NCI-H345 (cell line): ENCODE results near the gene LRRFIP1.

ENCODE experiments used
- DNase-seq: peaks from one replicate; lab custom pipeline; 2025; lab: John Stamatoyannopoulos, UW

LRRFIP1 gene

DNA sequence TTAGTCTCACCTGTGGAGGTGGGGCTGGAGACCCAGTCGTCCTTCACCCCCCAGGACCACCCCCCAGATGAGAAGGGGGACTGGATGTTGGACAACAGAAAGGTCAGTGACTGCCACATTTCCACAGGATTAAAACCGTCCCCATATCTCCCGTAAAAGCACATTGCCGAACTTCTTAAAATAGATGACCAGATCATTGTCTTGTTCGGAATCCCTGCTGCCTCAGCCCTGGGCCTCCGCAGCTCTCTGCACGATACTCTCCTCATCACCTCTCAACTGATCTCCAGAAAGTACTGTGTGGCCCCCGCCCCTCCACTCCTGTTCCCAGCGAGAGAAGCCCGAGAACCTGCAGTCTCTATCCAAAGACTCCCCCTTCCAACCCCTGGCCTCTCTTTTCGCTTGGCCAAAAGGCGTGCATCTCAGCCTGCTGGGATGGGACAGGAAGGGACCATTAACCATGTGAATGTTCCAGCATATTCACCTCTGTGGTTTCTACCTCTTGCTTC, 13.2 kb downstream of the LRRFIP1 start:
- no peak for DNase-seq

DNA sequence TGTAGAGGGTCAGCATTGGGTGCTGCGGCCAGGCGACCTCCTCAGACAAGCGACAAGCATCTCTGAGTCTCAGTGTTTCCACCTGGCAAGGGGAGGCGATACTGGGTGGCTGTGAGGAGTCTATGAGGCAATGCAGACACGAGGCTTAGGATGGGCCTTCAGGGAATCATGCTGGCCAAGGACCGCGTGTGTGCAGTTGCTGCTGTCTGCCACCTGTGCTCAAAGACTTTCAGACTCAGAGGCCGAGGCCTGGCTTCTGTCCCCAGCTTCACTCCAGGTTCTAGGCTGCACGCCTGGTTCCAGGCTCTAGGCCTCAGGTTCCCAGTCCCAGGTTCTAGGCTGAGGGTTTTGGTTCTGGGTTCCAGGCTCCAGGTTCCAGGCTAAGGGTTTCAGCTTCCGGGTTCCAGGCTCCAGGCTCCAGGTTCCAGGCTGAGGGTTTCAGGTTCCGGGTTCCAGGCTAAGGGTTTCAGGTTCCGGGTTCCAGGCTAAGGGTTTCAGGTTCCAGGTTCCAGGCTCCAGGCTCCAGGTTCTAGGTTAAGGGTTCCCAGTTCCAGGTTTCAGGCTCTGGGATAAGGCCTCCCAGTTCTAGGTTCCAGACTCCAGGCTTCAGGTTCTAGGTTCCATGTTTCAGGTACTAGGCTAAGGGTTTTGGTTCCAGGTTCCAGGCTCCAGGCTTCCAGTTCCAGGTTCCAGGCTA, 14.8 kb downstream of the LRRFIP1 start:
- DNase-seq = no peak

DNA sequence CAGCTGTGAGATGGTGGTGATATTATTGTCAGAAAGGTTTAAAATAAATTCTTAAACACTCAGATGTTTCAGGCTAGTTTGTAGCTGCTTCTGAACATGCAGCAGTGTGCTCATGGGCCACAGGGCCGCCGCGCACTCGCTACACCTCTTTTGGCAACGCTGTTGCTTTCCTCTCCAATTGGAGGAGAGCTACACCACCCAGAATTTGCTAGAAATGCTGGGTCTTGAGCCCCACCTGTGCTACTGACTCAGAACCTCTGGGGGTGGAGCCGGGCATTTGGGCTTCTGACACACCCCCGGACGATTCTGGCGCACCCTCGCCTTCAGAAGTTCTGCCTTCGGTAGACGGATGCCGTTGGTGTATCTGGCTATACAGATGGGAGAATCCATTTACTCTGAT, 15.7 kb downstream of the LRRFIP1 start:
- DNase-seq = no peak

DNA sequence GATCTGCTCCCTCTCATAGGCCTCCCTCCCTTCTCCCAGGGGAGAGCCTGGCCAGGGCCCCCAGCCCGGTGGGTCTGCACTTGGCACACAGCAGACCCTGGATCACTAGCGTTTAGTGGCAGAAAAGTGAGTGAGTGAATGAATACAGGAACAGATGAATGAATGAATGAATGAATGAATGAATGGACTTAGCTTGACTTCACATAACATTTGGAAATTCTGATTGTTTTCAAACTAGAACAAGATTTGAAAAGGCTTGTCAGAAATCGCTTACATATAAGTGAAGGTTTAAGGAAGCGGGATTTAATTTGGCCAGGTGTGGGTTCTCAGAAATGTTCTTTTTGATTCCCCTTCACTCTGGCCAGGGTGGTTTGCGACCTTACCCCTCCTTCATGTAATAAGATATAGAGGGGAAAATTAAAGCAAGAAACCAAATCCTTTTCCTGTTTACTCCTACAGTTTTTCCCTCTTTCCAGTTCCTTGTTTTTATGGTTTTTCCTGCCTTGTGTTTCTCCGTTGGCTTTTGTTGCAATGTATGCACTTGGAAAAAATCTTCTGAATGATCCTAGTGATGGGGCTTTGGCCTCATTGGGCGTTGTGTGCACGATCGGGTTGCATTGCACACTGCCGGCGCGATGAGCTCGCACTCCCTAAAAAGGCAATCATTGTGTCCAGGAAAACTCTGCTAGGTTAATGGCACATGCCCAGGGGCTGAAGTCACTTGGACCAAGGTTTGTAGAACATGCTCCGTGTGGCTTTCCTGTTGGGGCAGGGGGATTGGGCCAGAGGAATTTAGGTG, 16.4 kb downstream of the LRRFIP1 start:
- DNase-seq = no peak

DNA sequence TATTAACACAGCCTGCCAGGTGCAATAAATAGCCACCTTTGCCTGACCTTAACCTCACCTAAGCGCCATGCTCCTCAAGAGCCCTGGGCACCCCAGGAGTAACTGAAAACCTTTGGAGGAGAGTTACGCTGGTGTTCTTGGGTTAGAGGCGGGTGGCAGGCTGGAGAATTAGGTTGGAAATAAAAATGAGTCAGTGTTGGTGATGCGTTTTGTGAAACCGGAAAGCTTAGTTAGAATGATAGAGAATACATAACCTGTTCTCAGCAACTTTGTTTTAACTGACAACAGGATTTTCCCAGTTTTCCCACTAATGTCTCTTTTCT, 17.0 kb downstream of the LRRFIP1 start:
- no peak for DNase-seq

DNA sequence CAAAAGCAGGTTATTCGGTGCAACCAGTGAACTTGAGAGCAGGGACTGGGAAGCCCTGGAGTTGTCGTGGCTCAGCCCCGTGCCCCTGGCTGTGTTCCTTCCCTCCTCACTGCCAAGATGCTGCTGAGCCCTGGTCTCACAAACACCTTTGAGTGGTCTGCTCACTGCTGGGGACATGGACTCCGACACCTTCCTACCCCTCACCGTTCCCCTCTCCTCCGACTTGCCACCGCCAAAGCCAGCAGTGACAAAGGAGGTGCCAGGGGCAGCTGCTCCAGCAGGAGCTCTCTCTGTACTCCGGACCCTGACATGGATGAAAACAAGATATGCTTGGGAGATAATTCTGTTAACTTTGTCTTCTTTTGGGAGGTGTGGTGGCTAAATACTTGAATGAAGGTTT, 17.9 kb downstream of the LRRFIP1 start:
- no peak for DNase-seq

DNA sequence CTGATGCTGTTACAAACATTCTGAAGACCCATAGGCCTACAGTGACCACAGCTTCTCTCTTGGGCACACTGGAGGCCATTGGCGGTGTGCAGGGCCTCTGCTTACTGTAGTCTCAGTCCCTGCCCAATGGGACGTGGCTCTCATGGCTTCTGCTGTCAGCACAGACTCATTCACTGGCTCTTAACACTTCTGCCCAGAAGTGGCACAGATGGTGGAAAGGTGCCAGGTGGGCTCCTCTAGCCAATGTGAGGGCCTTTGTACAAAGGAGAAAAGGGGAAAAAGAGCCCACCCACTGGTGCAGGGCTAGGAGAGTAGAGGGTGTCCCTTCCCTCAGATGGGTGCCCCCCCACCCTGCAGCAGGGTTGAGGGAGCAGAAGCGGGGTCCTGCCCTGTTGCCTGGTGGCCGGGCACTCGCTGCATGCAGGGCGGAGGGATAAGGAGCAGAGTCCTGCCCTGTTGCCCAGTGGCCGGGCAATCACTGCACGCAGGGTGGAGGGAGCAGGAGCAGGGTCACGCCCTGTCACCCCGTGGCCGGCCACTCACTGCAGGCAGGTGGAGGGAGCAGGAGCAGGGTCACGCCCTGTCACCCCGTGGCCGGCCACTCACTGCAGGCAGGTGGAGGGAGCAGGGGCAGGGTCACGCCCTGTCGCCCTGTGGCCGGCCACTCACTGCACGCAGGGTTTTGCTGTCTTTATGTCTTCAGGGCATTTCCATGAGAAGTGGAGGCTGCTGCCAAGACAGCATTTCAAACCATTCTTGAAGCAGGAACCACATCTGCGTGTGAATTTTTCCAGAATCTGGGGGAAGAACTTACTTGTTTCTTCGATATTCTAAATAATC, 20.0 kb downstream of the LRRFIP1 start:
- DNase-seq = no peak

DNA sequence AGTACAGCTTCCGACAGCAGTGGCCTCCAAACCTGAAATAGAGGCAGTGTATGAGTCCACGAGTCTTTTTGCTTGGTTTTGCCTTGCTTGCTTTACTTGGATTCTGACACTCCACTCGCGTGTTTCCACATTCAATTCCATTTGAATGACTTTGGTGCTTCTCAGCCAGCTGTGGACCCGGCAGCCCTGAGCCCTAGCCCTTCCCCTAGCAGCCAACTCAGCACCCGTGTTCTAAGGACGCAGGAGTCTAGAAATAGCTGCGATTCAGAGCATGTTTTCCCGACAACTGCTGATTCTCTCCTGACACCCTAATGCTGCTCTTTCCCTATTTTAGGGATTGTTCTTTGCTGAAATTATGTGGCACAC, 20.6 kb downstream of the LRRFIP1 start:
- no peak for DNase-seq

DNA sequence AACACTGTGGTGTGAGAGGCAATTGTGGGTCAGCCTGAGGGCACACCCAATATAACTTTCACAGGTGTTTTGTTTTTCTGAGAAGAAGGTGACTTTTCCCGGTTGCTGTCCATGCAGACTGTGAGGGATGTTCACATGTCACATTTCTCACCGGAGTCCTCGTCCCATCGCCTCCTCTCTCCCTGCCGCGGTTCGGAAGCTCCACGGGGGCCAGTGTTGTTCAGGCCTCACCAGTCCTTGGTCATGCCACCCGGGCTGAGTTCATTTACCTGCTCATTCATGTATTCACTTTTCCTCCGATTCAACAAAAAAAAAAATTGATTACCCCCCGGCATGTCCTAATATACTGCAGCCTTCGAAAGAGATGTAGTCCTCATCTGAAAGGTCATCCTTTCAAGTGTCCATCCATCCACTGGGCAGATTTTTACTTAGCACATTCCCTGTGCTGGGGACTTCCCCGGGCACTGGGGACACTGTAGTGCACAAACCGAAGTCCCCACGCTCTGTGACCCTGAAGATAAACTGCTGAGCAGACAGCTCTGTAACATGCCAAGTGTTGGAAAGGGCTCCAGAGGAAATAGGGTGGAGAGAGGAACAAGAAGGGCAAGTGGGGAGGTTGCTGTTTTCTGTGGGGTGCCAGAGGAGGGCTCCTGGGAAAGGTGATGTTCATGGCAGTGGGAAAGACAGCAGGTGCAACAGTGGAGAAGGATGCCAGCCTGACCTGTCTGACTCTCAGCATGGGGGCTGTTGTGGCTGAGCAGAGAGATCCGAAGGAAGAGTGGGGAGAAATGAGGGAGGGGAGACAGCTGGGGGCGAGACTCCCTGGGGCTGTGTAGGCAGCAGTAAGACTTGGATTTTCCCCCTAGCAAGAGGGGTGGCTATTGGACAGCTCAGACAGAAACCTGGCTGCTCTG, 22.4 kb downstream of the LRRFIP1 start:
- DNase-seq = no peak

DNA sequence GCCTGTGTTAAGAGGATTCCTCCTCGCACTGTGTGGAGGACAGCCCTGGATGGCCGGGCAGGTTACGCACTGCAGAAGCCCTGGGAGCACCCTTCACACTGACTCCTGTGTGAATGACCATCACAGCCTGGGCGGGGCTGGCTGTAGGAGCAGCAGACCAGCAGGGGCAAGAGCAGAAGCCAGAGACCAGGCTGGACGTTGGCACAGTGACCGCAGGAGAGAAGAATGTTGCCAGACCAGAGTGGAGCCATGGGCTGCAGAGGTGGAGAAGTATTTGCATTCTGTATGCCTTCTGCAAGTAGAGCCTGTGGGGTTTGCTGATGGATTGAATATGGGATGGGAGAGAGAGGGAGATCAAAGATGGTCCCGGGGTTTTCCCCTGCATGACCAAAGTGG, 23.1 kb downstream of the LRRFIP1 start:
- no peak for DNase-seq

DNA sequence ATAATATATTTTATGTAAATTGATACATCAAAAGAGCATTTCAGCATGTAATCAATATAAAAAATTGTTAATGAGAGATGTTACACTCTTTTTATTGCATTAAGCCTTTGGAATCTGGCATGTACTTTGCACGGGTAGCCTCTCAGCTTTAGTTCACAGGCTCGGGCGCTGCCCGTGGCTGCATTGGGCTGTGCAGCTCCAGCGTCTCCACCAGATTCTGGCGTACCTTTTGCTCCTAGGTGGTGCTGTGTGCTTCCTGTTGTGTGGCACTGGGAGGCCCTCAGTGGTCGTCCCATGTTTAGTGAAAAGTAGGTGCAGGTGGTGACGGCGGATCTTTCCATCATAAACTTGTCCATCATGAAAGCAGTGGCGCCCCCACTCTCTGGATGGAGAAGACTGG, 24.4 kb downstream of the LRRFIP1 start:
- no peak for DNase-seq

DNA sequence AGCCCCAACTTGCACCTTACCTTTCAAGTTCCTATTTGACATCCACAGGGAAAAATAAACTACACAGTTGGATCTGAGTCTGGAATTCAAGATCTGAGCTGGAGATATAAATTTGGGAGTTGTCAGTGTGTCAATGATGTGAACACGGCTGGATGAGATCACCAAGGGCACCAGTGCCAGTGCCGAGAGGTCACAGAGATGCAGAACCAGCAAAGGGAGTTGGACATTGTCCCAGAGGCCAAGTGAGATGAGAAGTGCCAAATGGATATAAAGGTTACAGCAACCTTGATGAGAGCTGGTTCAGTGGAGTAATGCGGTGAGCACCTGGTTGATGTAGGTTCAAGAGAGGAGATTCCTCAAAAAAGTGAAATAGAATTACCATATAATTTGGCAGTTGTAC, 24.8 kb downstream of the LRRFIP1 start:
- DNase-seq = no peak

DNA sequence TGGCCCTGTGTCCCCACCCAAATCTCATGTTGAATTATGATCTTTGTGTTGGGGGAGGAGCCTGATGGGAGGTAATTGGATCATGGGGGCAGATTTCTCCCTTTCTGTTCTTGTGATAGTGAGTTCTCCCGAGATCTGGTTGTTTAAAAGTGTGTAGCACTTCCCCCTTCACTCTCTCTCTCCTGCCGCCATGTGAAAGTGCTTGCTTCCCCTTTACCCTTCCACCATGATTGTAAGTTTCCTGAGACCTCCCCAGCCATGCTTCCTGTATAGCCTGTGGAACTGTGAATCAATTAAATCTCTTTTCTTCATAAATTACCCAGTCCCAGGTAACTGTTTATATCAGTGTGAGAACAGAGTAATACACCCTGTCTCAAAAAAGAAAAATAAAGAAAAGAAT, 25.5 kb downstream of the LRRFIP1 start:
- DNase-seq = no peak

DNA sequence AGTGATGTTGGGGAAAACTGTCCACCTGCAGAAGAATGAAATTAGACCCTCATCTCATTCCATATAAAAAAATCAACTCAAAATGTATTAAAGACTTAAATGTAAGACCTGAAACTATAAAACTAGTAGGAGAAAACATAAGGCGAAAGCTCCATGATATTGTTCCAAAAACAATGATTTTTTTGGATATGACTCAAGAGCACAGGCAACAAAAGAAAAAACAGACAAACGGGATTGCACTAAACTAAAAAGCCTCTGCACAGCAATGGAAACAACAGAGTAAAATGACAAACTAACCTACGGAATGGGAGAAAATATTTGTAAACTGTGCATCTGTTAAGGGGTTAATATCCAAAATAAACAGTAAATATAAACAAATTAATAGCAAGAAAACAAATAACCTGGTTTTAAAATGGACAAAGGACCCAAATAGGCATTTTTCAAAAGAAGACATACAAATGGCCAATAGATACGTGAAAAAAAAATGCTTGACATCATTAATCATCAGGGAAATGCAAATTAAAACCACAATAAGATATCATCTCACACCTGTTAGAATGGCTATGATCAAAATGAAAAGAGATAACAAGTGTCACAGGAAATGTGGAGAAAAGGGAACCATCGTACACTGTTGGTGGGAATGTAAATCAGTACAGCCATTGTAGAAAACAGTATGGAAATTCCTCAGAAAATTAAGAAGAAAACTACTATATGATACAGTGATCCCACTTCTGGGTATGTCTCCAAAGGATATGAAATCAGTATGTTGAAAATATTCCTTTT, 26.6 kb downstream of the LRRFIP1 start:
- DNase-seq = no peak

DNA sequence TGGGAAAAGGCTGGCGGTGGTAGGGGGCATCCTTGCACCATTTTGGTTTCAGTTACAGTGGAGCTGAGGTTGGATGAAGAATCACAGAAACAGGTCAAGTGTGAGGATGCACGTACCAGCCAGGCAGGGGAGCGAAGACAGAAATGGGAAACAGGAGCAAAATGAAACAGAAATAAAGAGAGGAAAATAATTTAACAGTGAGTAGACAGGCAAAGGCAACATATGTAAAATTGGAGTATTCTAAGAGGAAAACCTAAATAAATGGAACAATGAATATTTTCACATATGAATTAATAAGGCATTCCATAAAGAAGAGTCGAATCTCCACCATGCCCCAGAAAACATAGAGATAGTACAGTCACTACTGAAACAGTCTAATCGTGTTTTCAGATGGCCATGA, 29.7 kb downstream of the LRRFIP1 start:
- DNase-seq = no peak

DNA sequence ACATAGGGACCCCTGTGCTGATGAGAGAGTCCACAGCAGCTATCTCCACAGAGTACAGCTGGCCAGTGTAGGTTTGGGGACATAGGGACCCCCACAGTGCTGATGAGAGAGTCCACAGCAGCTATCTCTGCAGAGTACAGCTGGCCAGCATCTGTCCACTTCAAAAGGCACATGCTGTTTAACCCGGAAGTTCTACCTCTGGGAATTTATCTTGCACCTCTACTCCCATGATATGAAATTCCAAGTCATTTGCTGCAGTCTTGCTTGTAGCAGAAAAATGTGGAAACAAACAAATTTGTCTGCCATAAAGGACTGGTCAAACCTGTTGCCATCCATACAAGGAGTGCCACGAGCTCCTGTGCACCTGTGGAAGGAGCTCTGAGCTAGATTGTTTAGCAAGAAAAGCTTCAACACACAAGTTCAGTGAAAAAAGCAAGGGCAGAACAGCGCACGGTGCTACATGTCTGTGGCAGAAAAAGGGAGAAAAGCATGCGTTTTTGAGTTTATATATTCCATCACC, 33.1 kb downstream of the LRRFIP1 start:
- no peak for DNase-seq

DNA sequence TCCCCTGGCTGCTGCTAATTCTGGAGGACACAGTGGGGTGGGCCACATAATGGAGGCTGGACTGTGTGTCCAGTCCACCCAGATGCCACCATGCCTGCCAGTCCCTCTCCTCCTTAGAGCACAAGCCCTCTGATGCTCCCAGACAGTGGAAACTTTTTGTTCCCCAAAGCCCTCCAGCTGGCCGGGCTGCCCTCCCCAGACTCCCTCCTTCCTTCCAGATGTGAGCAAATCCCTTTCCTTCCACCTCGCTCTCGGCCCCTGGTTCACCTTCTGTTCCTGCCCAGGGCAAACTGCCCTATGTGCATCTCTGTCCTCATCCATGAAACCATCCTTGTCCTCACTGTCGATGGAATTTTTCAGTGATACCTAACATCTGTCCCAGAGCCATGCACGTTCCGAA, 33.9 kb downstream of the LRRFIP1 start:
- no peak for DNase-seq

DNA sequence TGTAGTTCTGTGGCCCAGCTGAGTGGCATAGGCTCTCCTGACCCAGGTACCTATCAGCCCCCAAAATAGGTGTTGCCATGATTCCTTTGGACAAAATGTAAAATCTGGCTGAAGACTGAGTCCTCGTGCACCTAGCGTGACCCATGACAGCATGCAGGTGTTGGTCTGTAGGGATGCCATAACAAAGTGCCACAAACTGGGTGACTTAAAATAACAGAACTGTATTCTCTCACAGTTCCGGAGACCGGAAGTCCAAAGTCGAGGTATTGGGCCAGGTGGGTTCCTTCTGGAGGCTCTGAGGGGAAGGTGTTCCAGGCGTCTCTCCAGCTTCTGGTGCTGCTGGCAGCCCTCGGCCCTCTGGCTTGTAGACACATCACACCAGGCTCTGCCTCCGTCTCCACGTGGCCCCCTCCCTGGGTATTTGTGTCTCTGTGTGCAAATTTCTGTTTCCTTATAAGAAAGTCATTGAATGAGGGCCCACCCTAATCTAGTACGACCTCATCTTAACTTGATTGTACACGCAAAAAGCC, 34.5 kb downstream of the LRRFIP1 start:
- no peak for DNase-seq

DNA sequence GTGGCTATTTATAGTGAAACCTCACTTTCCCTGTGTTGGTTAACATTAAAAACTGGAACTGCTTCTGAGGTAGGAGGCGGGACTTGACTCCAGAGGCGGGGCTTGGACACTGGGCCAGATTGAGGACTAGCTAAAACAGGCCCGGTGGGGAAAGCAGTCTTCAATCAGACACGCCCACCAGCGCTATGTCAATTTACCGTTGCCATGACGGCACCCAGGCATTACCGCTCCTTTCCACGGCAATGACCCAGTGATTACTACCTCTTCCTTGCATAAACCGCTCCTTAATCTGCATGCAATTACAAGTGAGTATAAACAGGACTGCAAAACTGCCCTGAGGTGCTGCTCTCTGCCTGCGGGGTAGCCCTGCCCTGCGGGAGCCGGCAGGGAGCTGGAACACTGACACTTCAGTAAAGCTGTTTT, 35.3 kb downstream of the LRRFIP1 start:
- DNase-seq = peak; percentile 87

DNA sequence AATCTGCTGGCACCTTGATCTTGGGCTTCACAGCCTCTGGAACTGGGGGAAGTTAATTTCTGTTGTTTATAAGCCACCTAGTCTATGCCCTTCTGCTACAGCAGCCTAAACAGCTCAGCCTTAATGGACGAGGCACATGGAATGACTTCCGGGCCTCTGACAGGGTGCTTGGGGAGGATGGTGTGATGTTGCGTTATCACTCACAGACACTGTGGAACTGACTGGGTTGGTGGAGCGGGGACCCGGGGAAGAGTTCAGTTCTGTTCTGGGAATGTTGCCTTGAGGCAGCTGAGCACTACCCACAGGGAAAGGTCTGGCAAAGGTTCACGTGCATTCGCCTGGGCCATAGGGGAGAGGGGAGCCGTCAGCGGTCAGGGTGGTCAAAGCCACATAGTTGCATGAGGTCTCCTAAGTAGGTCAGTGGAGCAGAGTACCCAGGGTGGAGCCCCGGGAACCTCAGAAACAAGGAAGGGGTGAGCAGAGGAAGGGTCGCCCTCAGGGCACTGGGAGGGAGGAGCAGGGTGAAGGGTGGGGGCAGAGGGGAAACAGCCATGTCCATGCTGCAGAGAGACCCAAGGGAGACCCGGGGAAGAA, 36.2 kb downstream of the LRRFIP1 start:
- DNase-seq = no peak
